H1 (cell line): ENCODE data around the gene NCBP2. TPM values are rescaled to one million over a fixed set of nuclear protein-coding genes. Genes with fewer than 3 reads are reported as not detected.

Source experiments
- CTCF ChIA-PET: fragments of 300-600 bp; sonication (Branson Sonifier 250); formaldehyde crosslinking; loops from one replicate; lab custom pipeline; 2021; ENCODE audit not compliant: partially characterized antibody; lab: Charles Lee
- POLR2A ChIA-PET: fragments of 300-600 bp; sonication (Branson Sonifier 250); formaldehyde crosslinking; loops from one replicate; lab custom pipeline; 2021; ENCODE audit warnings: inconsistent platforms; ENCODE audit not compliant: partially characterized antibody; lab: Charles Lee
- DNase-seq, 2 experiments: peaks; one replicate each; pipeline versions ENCODE4 v3.0.0 to v3.0.0-alpha.2; 2010 to 2022; ENCODE audit warnings: low spot score in 2 of 2, low read depth in 1 of 2, mixed read lengths in 1 of 2
- FAIRE-seq: peaks from 2 replicates; lab custom pipeline; 2011; peaks lifted over from hg19 to GRCh38; lab: Jason Lieb, UNC
- H2AFZ ChIP-seq: 2 replicates; pipeline ENCODE4 v1.8.1; 2012; ENCODE audit warnings: low read length, inconsistent platforms
- H2AK5ac ChIP-seq: 2 replicates; pipeline ENCODE4 v1.6.1; 2013; ENCODE audit warnings: low read depth, low read length
- H2BK120ac ChIP-seq: replicated peaks from 2 replicates; pipeline ENCODE3; 2013; ENCODE audit warnings: low read depth, low read length, inconsistent platforms
- H2BK12ac ChIP-seq: 2 replicates; pipeline ENCODE4 v1.6.1; 2013; ENCODE audit warnings: low read depth, low read length
- H2BK15ac ChIP-seq: 2 replicates; pipeline ENCODE4 v1.6.1; 2013; ENCODE audit warnings: low read length
- H2BK20ac ChIP-seq: 2 replicates; pipeline ENCODE4 v1.6.1; 2013; ENCODE audit warnings: low read length
- H2BK5ac ChIP-seq: 2 replicates; pipeline ENCODE4 v1.6.1; 2013; ENCODE audit warnings: low read depth, low read length
- H3K14ac ChIP-seq: 2 replicates; pipeline ENCODE4 v1.6.1; 2013; ENCODE audit warnings: inconsistent platforms; ENCODE audit not compliant: insufficient read length
- H3K18ac ChIP-seq: 2 replicates; pipeline ENCODE4 v1.6.1; 2013; ENCODE audit warnings: low read length; ENCODE audit errors: extremely low read depth
- H3K23ac ChIP-seq: 2 replicates; pipeline ENCODE4 v1.6.1; 2013; ENCODE audit warnings: inconsistent platforms; ENCODE audit not compliant: insufficient read length
- H3K23me2 ChIP-seq: 2 replicates; pipeline ENCODE4 v1.6.1; 2013; ENCODE audit warnings: low read depth, low read length
- H3K27ac ChIP-seq: 2 replicates; pipeline ENCODE4 v1.6.1; 2011; ENCODE audit warnings: low read depth, low read length, inconsistent platforms
- H3K27me3 ChIP-seq, 4 experiments: replicated peaks in 1 of 4; 1 replicate in 1 of 4; 2 replicates in 3 of 4; pipeline versions ENCODE4 v1.6.1 to v1.8.1; 2011 to 2013; ENCODE audit warnings: low read length in 3 of 4, mild to moderate bottlenecking in 3 of 4, inconsistent platforms in 2 of 4, mixed read lengths in 2 of 4, moderate library complexity in 1 of 4; ENCODE audit not compliant: control insufficient read depth in 3 of 4, insufficient read depth in 3 of 4; ENCODE audit errors: extremely low read depth in 1 of 4
- H3K36me3 ChIP-seq, 4 experiments: 2 replicates each; pipeline versions ENCODE4 v1.6.1 to v1.8.1; 2011 to 2013; ENCODE audit warnings: mild to moderate bottlenecking in 4 of 4, low read length in 3 of 4, moderate library complexity in 2 of 4, control low read depth in 1 of 4, inconsistent platforms in 1 of 4; ENCODE audit not compliant: insufficient read depth in 4 of 4, control insufficient read depth in 2 of 4
- H3K4ac ChIP-seq: replicated peaks from 2 replicates; pipeline ENCODE3; 2013; ENCODE audit warnings: low read length, low read depth, mixed read lengths, inconsistent platforms; ENCODE audit not compliant: insufficient read length
- H3K4me1 ChIP-seq, 4 experiments: replicated peaks in 1 of 4; 1 replicate in 1 of 4; 2 replicates in 3 of 4; pipeline versions ENCODE4 v1.6.1 to v1.8.1; 2011 to 2013; ENCODE audit warnings: low read length in 3 of 4, inconsistent platforms in 2 of 4, mixed read lengths in 1 of 4; ENCODE audit not compliant: insufficient read depth in 4 of 4, control insufficient read depth in 3 of 4
- H3K4me2 ChIP-seq, 2 experiments: 2 replicates each; pipeline versions ENCODE4 v1.6.1 to v1.8.1; 2011 to 2013; ENCODE audit warnings: low read depth in 2 of 2, low read length in 2 of 2, control low read depth in 1 of 2, inconsistent platforms in 1 of 2, mild to moderate bottlenecking in 1 of 2; ENCODE audit not compliant: insufficient read depth in 1 of 2
- H3K4me3 ChIP-seq, 4 experiments: fragments of 200-600, 300-600 bp in 1 of 4; sonication (generic), shearing (Covaris generic), sonication (Bioruptor Twin) in 1 of 4; 2 replicates each; pipeline versions ENCODE4 v1.5.1 to v1.8.1; 2011 to 2016; ENCODE audit warnings: low read length in 4 of 4, low read depth in 3 of 4, control low read depth in 2 of 4, inconsistent platforms in 2 of 4, mild to moderate bottlenecking in 2 of 4, mixed read lengths in 1 of 4, moderate library complexity in 1 of 4; ENCODE audit not compliant: insufficient read depth in 2 of 4; ENCODE audit errors: extremely low read depth in 1 of 4
- H3K56ac ChIP-seq: replicated peaks from 2 replicates; pipeline ENCODE3; 2013; ENCODE audit warnings: low read depth, mild to moderate bottlenecking, mixed read lengths, low read length, inconsistent platforms; ENCODE audit not compliant: insufficient read length
- H3K79me1 ChIP-seq: 2 replicates; pipeline ENCODE4 v1.6.1; 2013; ENCODE audit warnings: low read depth, low read length, control low read depth
- H3K79me2 ChIP-seq, 2 experiments: 2 replicates each; pipeline versions ENCODE4 v1.6.1 to v1.8.1; 2012 to 2013; ENCODE audit warnings: low read length in 2 of 2, mild to moderate bottlenecking in 2 of 2, inconsistent platforms in 1 of 2; ENCODE audit not compliant: insufficient read depth in 2 of 2, control insufficient read depth in 1 of 2
- H3K9ac ChIP-seq, 4 experiments: replicated peaks in 1 of 4; 1 replicate in 1 of 4; 2 replicates in 3 of 4; pipeline versions ENCODE4 v1.6.1 to v1.8.1; 2011 to 2013; ENCODE audit warnings: low read depth in 3 of 4, low read length in 3 of 4, control low read depth in 2 of 4, mild to moderate bottlenecking in 2 of 4, moderate library complexity in 2 of 4, inconsistent platforms in 1 of 4; ENCODE audit errors: extremely low read depth in 1 of 4
- H3K9me3 ChIP-seq, 2 experiments: 2 replicates each; pipeline versions ENCODE4 v1.6.1 to v1.8.1; 2012 to 2013; ENCODE audit warnings: mild to moderate bottlenecking in 2 of 2, moderate library complexity in 2 of 2, control low read depth in 1 of 2, inconsistent platforms in 1 of 2, low read depth in 1 of 2, low read length in 1 of 2, mixed read lengths in 1 of 2; ENCODE audit not compliant: insufficient read depth in 2 of 2
- H4K20me1 ChIP-seq, 2 experiments: replicated peaks in 1 of 2; 2 replicates each; pipeline versions ENCODE3 to v1.8.1; 2011 to 2013; ENCODE audit warnings: inconsistent platforms in 2 of 2, low read length in 2 of 2, mild to moderate bottlenecking in 1 of 2; ENCODE audit not compliant: insufficient read depth in 2 of 2, control insufficient read depth in 1 of 2
- H4K5ac ChIP-seq: 2 replicates; pipeline ENCODE4 v1.6.1; 2013; ENCODE audit warnings: low read length, low read depth, mixed read lengths, inconsistent platforms; ENCODE audit not compliant: insufficient read length
- H4K8ac ChIP-seq: 2 replicates; pipeline ENCODE4 v1.8.0; 2013; ENCODE audit warnings: mild to moderate bottlenecking, moderate library complexity, low read length, inconsistent platforms; ENCODE audit not compliant: insufficient read depth; ENCODE audit errors: extremely low read depth
- H4K91ac ChIP-seq: replicated peaks from 2 replicates; pipeline ENCODE3; 2013; ENCODE audit warnings: low read length, mixed read lengths, inconsistent platforms; ENCODE audit not compliant: insufficient read length
- CHD2 ChIP-seq: IDR thresholded peaks from 2 replicates; pipeline ENCODE4 v1.6.1; 2012; ENCODE audit warnings: low read length, improper control_type of control experiment
- EP300 ChIP-seq, 2 experiments: IDR thresholded peaks; 1 replicate in 1 of 2; 2 replicates in 1 of 2; pipeline ENCODE4 v1.6.1; 2011 to 2012; ENCODE audit warnings: low read depth in 2 of 2, low read length in 2 of 2, mild to moderate bottlenecking in 2 of 2, borderline replicate concordance in 1 of 2, inconsistent platforms in 1 of 2, moderate library complexity in 1 of 2
- GTF2F1 ChIP-seq: IDR thresholded peaks from 2 replicates; pipeline ENCODE4 v1.6.1; 2012; ENCODE audit warnings: low read depth, low read length, improper control_type of control experiment, borderline replicate concordance
- JUND ChIP-seq: IDR thresholded peaks from 2 replicates; pipeline ENCODE4 v1.6.1; 2011; ENCODE audit warnings: mild to moderate bottlenecking, improper control_type of control experiment, low read length
- SAP30 ChIP-seq: fragments of 300-600 bp; sonication (generic); IDR thresholded peaks from 2 replicates; pipeline ENCODE4 v1.7.1; 2012; ENCODE audit warnings: low read length, moderate library complexity, mild to moderate bottlenecking, inconsistent platforms; ENCODE audit not compliant: insufficient read depth, insufficient replicate concordance
- SIX5 ChIP-seq: IDR thresholded peaks from 2 replicates; pipeline ENCODE4 v1.6.1; 2011; ENCODE audit warnings: mild to moderate bottlenecking, low read depth, low read length
- WGBS, 2 experiments: shearing (Covaris generic) in 1 of 2; methylation state at CpG; one replicate each; pipeline versions ENCODE4 v1.1.6 to v1.1.7; 2013 to 2015; ENCODE audit warnings: low lambda C conversion rate in 2 of 2, mixed read lengths in 2 of 2, inconsistent platforms in 1 of 2, low coverage in 1 of 2, missing lambda C conversion rate in 1 of 2; ENCODE audit not compliant: insufficient replicate concordance in 2 of 2, insufficient coverage in 1 of 2, insufficient read length in 1 of 2; ENCODE audit errors: extremely low coverage in 1 of 2, missing lambda C conversion rate in 1 of 2; 5-methylcytosine and 5-hydroxymethylcytosine counted together
- polyA plus RNA-seq, 7 experiments: library from polyadenylated mRNA; depleted of rRNA in 3 of 7; stranded (reverse) in 5 of 7; unstranded in 2 of 7; fragments of >200 nt in 5 of 7; fragments of 200-250 nt in 2 of 7; gene quantifications; 1 replicate in 5 of 7; 2 replicates in 1 of 7; 4 replicates in 1 of 7; pipeline versions ENCODE4 v1.2.1 to v1.2.3, GENCODE V29; 2011 to 2013; ENCODE audit warnings: missing spikeins in 2 of 7, mixed read lengths in 2 of 7
- total RNA-seq: library from RNA; stranded (reverse); fragmentation: NEBNext Ultra II Directional; extraction: Animal tissue kit (Norgen Biotek cat#: 25700); gene quantifications from 2 replicates; pipeline ENCODE4 v1.2.1, GENCODE V29; 2021

NCBP2 gene
- total and polyA plus RNA-seq, 2 of the 8 experiments (the other 6 are each of a cell fraction or from before 2014, with no cell fraction given): 34.1 to 100 TPM

DNA sequence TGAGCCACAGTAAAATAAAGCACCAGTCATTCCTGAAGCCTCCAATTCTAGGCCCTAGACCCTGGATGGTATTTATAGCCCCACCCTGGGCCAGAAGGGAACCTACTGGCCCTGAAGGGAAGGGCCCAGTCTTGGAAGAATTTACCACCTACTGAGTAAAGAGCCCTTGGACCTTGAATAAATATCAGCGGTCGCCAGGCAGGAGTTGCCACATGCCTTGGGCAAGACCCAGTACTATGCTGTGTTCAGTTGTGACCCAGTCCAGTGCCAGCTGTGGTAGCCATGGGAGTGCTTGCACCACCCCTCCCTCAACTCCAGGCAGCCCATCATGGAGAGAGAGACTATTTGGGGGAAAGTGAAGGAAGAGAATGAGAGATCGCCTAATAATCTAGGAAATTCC lies 27.0 kb downstream of the NCBP2 start:
- H2AFZ ChIP-seq: no peak overlapping the region
- H3K56ac ChIP-seq: no peak overlapping the region
- H3K79me1 ChIP-seq: no peaks in the 10 kb centered on the region
- H4K20me1 ChIP-seq: peaks cover 0 to 3% of the 10 kb centered on the region in 2 experiments
- H3K23me2 ChIP-seq: no peaks in the 10 kb centered on the region
- DNase-seq: no peak
- no peak overlapping the region for H3K4me2 ChIP-seq
- H3K27me3 ChIP-seq: no peaks in the 10 kb centered on the region
- H2BK120ac ChIP-seq: no peak overlapping the region
- H3K27ac ChIP-seq: no peak overlapping the region
- H3K23ac ChIP-seq: no peak overlapping the region
- no peak overlapping the region for H4K8ac ChIP-seq
- CTCF ChIA-PET: interaction anchor here (1.0 to 1.4 kb wide), 3 partner anchors 13 to 80 kb away, joined by 3 read pairs; no protein-coding TSS in a partner anchor
- H2BK5ac ChIP-seq: no peak overlapping the region
- H3K36me3 ChIP-seq: peaks cover 0 to 2% (median 0%) of the 10 kb centered on the region in 4 experiments; a peak in 2 of 8 replicates
- POLR2A ChIA-PET: interaction anchor here (1.2 kb wide), 1 partner anchor 27 kb away, joined by 5 read pairs; the partner anchor contains the start of gene NCBP2
- H3K4me1 ChIP-seq: no peaks in the 10 kb centered on the region
- no peak overlapping the region for H3K4me3 ChIP-seq
- no peak for TF ChIP-seq SIX5
- TF ChIP-seq EP300 (IDR thresholded peaks at IDR 0.05; ENCODE audit: borderline replicate concordance in 1 of 2, low read depth in 2 of 2, low read length in 2 of 2): no peak
- TF ChIP-seq CHD2: no peak
- no peak for TF ChIP-seq SAP30
- TF ChIP-seq JUND: no peak
- no peak for TF ChIP-seq GTF2F1
- TF ChIP-seq, all 59 proteins: peak for 0
- Histone ChIP-seq H3K79me2 (no peaks in the 10 kb centered on the region), H3K14ac (no peak overlapping the region), H3K9ac (no peak overlapping the region), H3K4ac (no peak overlapping the region), H2BK15ac (no peak overlapping the region), H4K5ac (no peak overlapping the region), H2AK5ac (no peak overlapping the region), H4K91ac (no peak overlapping the region), H2BK20ac (no peak overlapping the region), H2BK12ac (no peak overlapping the region), H3K9me3 (no peaks in the 10 kb centered on the region), H3K18ac (no peak overlapping the region)
- 85% methylated on average over 3 of the region's 3 CpGs; no CpG with 5 or more reads in 1 of the 2 experiments for WGBS, 2 experiments
- FAIRE-seq: no peak
